Lung (tissue), 12 donors: ENCODE results near the gene MINDY2. TPM values are rescaled to one million over a fixed set of nuclear protein-coding genes. Genes with fewer than 3 reads are reported as not detected.

ENCODE experiments used
- ATAC-seq: fragments of 200-7000 bp; cut with Tn5 transposase; one replicate; pipeline ENCODE4 v1.9.1; 2020; ENCODE audit warnings: moderate number of reproducible peaks; ENCODE audit not compliant: insufficient read depth, low FRiP score
- DNase-seq, 3 donors: peaks; one replicate each; pipeline ENCODE4 v3.0.0-alpha.2; 2013 to 2017
- H3K27ac ChIP-seq, 2 donors: one replicate each; pipeline ENCODE4 v1.5.1; 2013; ENCODE audit warnings: mild to moderate bottlenecking in 2 of 2, moderate library complexity in 2 of 2, control low read depth in 1 of 2, inconsistent platforms in 1 of 2, low read depth in 1 of 2, low read length in 1 of 2
- H3K27me3 ChIP-seq, 3 donors: one replicate each; pipeline ENCODE4 v1.5.1; 2013; ENCODE audit warnings: low read length in 2 of 3; ENCODE audit not compliant: control insufficient read depth in 3 of 3, insufficient read depth in 3 of 3
- H3K36me3 ChIP-seq, 4 donors: one replicate each; pipeline ENCODE4 v1.5.1; 2013; ENCODE audit warnings: low read length in 4 of 4, mild to moderate bottlenecking in 1 of 4, moderate library complexity in 1 of 4; ENCODE audit not compliant: control insufficient read depth in 4 of 4, insufficient read depth in 4 of 4
- H3K4me1 ChIP-seq, 5 donors: one replicate each; pipeline ENCODE4 v1.5.1; 2013; ENCODE audit warnings: low read length in 5 of 5, mild to moderate bottlenecking in 2 of 5, moderate library complexity in 1 of 5; ENCODE audit not compliant: control insufficient read depth in 5 of 5, insufficient read depth in 5 of 5
- H3K4me3 ChIP-seq: one replicate; pipeline ENCODE4 v1.5.1; 2013; ENCODE audit warnings: mild to moderate bottlenecking, control low read depth, moderate library complexity
- H3K9ac ChIP-seq, 2 donors: one replicate each; pipeline ENCODE4 v1.5.1; 2013; ENCODE audit warnings: low read length in 2 of 2, control low read depth in 1 of 2; ENCODE audit not compliant: insufficient read depth in 1 of 2
- H3K9me3 ChIP-seq, 4 donors: one replicate each; pipeline ENCODE4 v1.5.1; 2013; ENCODE audit warnings: low read length in 3 of 4, mild to moderate bottlenecking in 1 of 4, moderate library complexity in 1 of 4; ENCODE audit not compliant: control insufficient read depth in 4 of 4, insufficient read depth in 3 of 4
- CTCF ChIP-seq: IDR thresholded peaks from 2 replicates; pipeline ENCODE4 v1.5.1; 2012; ENCODE audit warnings: mild to moderate bottlenecking; ENCODE audit errors: control extremely low read depth, extremely low read depth
- WGBS, 2 donors: extraction: QIAGEN DNeasy Blood & Tissue Kit; methylation state at CpG; one replicate each; pipeline ENCODE4 v1.1.7; 2013; 5-methylcytosine and 5-hydroxymethylcytosine counted together
- polyA plus RNA-seq, 2 donors: library from polyadenylated mRNA; stranded (reverse); fragments of 200-250 nt; gene quantifications; one replicate each; pipeline ENCODE4 v1.2.1, GENCODE V29; 2013
- total RNA-seq, 2 donors: library from RNA; depleted of rRNA in 1 of 2; stranded (reverse); fragments of >200 nt in 1 of 2; gene quantifications; one replicate each; pipeline ENCODE4 v1.2.1, GENCODE V29; 2014 to 2021
- donor health status: control.
- donor health status: control.
- donor health status: Bipolar disorder and iron deficiency.
- donor health status: healthy.
- donor health status: DM: yes; HTN: yes; CAD: no.

The MINDY2 gene
- total and polyA plus RNA-seq, 4 donors = 4.1 to 37.9 (median 15.3) TPM

GRCh38 chr15:58875343-58875742 is 104.2 kb downstream of the MINDY2 start:
- TF ChIP-seq CTCF = no peak
- Histone ChIP-seq H3K36me3 (peaks cover 8 to 19% (median 17%) of the 10 kb centered on the region in 4 donors), H3K9ac (no peak overlapping the region), H3K27ac (no peak overlapping the region), H3K9me3 (peaks cover 0 to 2% (median 0%) of the 10 kb centered on the region in 4 donors), H3K4me3 (no peak overlapping the region), H3K4me1 (no peaks in the 10 kb centered on the region), H3K27me3 (no peaks in the 10 kb centered on the region)
- ATAC-seq = no peak
- DNase-seq = no peak

- H3K27me3 ChIP-seq = no peaks in the 10 kb centered on the region
- peaks cover 0 to 2% (median 0%) of the 10 kb centered on the region in 4 donors for H3K9me3 ChIP-seq
- no peak overlapping the region for H3K4me3 ChIP-seq
- no peak overlapping the region for H3K9ac ChIP-seq
- DNase-seq = no peak
- H3K27ac ChIP-seq = no peak overlapping the region
- peaks cover 12 to 26% (median 23%) of the 10 kb centered on the region in 4 donors for H3K36me3 ChIP-seq
- no peak for TF ChIP-seq CTCF
- ATAC-seq = no peak
- no peaks in the 10 kb centered on the region for H3K4me1 ChIP-seq
- 81 to 83% methylated on average over 7 of the region's 7 CpGs for WGBS, 2 donors
Measured at GRCh38 chr15:58876306-58877106, 105.4 kb downstream of the MINDY2 start.

- no peak for ATAC-seq
- 92 to 96% methylated on average over 12 of the region's 12 CpGs for WGBS, 2 donors
Measured at GRCh38 chr15:58877999-58878825, 107.1 kb downstream of the MINDY2 start.

More at GRCh38 chr15:58877999-58878825, 107.1 kb downstream of the MINDY2 start:
- peaks cover 0 to 2% (median 0%) of the 10 kb centered on the region in 4 donors for H3K9me3 ChIP-seq
- DNase-seq = no peak
- peaks cover 16 to 37% (median 34%) of the 10 kb centered on the region in 4 donors for H3K36me3 ChIP-seq
- no peak for TF ChIP-seq CTCF
- no peaks in the 10 kb centered on the region for H3K4me1 ChIP-seq
- no peak overlapping the region for H3K9ac ChIP-seq
- H3K27ac ChIP-seq = no peak overlapping the region
- no peaks in the 10 kb centered on the region for H3K27me3 ChIP-seq
- no peak overlapping the region for H3K4me3 ChIP-seq
